Neural progenitor cell (in vitro differentiated cells): Measurements from ENCODE around the gene MRPL32. TPM values are rescaled to one million over a fixed set of nuclear protein-coding genes. Genes with fewer than 3 reads are reported as not detected.

ENCODE experiments used
- DNase-seq: peaks from one replicate; pipeline ENCODE4 v3.0.0-alpha.2; 2016; ENCODE audit warnings: low spot score
- H2AFZ ChIP-seq: fragments of 200-600 bp; sonication (generic); replicated peaks from 2 replicates; pipeline ENCODE4 v1.6.1; 2016; ENCODE audit warnings: antibody characterized with exemption
- H3F3A ChIP-seq: fragments of 200-600 bp; sonication (generic); 2 replicates; pipeline ENCODE4 v1.6.1; 2016; ENCODE audit warnings: antibody characterized with exemption, low read depth
- H3K27ac ChIP-seq: fragments of 200-600 bp; sonication (generic); 2 replicates; pipeline ENCODE4 v1.5.1; 2016; ENCODE audit warnings: mild to moderate bottlenecking
- H3K27me3 ChIP-seq: fragments of 200-600 bp; sonication (generic); 2 replicates; pipeline ENCODE4 v1.6.1; 2016; ENCODE audit warnings: mild to moderate bottlenecking, moderate library complexity
- H3K36me3 ChIP-seq: fragments of 200-600 bp; sonication (generic); 2 replicates; pipeline ENCODE4 v1.5.1; 2016
- H3K4me1 ChIP-seq: fragments of 200-600 bp; sonication (generic); 2 replicates; pipeline ENCODE4 v1.6.1; 2016; ENCODE audit warnings: mixed run types
- H3K4me2 ChIP-seq: fragments of 200-600 bp; sonication (generic); 2 replicates; pipeline ENCODE4 v1.6.1; 2016
- H3K4me3 ChIP-seq: fragments of 200-600 bp; sonication (generic); 2 replicates; pipeline ENCODE4 v1.5.1; 2016
- H3K79me2 ChIP-seq: fragments of 200-600 bp; sonication (generic); 2 replicates; pipeline ENCODE4 v1.6.1; 2016; ENCODE audit warnings: low read depth
- H3K9ac ChIP-seq: fragments of 200-600 bp; sonication (generic); 2 replicates; pipeline ENCODE4 v1.6.1; 2016
- H3K9me3 ChIP-seq: fragments of 200-600 bp; sonication (generic); 2 replicates; pipeline ENCODE4 v1.5.1; 2016; ENCODE audit warnings: low read depth
- H4K20me1 ChIP-seq: fragments of 200-600 bp; sonication (generic); 2 replicates; pipeline ENCODE4 v1.6.1; 2016; ENCODE audit warnings: low read depth
- H3K27ac Mint-ChIP-seq: 3 replicates; pipeline ENCODE4 v1.8.0; 2021; ENCODE audit warnings: mixed read lengths
- H3K27me3 Mint-ChIP-seq: 2 replicates; pipeline ENCODE4 v1.8.0; 2022; ENCODE audit warnings: low read depth, mild to moderate bottlenecking, inconsistent platforms, moderate library complexity, mixed read lengths; ENCODE audit not compliant: insufficient read depth
- H3K36me3 Mint-ChIP-seq: 3 replicates; pipeline ENCODE4 v1.8.0; 2021; ENCODE audit warnings: mixed read lengths
- H3K4me1 Mint-ChIP-seq: 3 replicates; pipeline ENCODE4 v1.8.0; 2021; ENCODE audit warnings: mixed read lengths
- H3K4me3 Mint-ChIP-seq: 3 replicates; pipeline ENCODE4 v1.8.0; 2021; ENCODE audit warnings: mild to moderate bottlenecking, moderate library complexity, mixed read lengths
- H3K9me3 Mint-ChIP-seq: 3 replicates; pipeline ENCODE4 v1.8.0; 2020; ENCODE audit warnings: mixed read lengths
- CTCF ChIP-seq: fragments of 200-600 bp; sonication (generic); IDR thresholded peaks from 2 replicates; pipeline ENCODE4 v1.5.1; 2017; ENCODE audit warnings: antibody characterized with exemption, mild to moderate bottlenecking
- EZH2 ChIP-seq: fragments of 200-600 bp; sonication (generic); IDR thresholded peaks from 2 replicates; pipeline ENCODE4 v1.6.1; 2017; ENCODE audit warnings: antibody characterized with exemption, mild to moderate bottlenecking, moderate library complexity
- EZH2phosphoT487 ChIP-seq: fragments of 200-600 bp; sonication (generic); IDR thresholded peaks from 2 replicates; pipeline ENCODE4 v1.6.1; 2017; ENCODE audit warnings: antibody characterized with exemption
- total RNA-seq: library from RNA; depleted of rRNA; stranded (reverse); fragments of >200 nt; gene quantifications from 2 replicates; pipeline ENCODE4 v1.2.3, GENCODE V29; 2015; ENCODE audit warnings: low replicate concordance

The MRPL32 gene
- total RNA-seq, 1 donor from 2014 or later = 133 TPM

GRCh38 chr7:42950417-42950816 lies 18.2 kb downstream of the MRPL32 start:
- Histone ChIP-seq H3K27ac (no peak overlapping the region), H3K27me3 (no peaks in the 10 kb centered on the region), H3K4me3 (no peak overlapping the region), H3K9ac (no peak overlapping the region), H3K36me3 (no peaks in the 10 kb centered on the region), H3F3A (no peaks in the 10 kb centered on the region), H3K9me3 (peaks cover under 1% of the 10 kb centered on the region), H3K79me2 (no peaks in the 10 kb centered on the region), H3K4me1 (no peaks in the 10 kb centered on the region), H4K20me1 (no peaks in the 10 kb centered on the region), H2AFZ (no peak overlapping the region), H3K4me2 (no peak overlapping the region)
- no peak overlapping the region for H3K27ac Mint-ChIP-seq
- H3K4me1 Mint-ChIP-seq = no peaks in the 10 kb centered on the region
- peaks cover 2% of the 10 kb centered on the region for H3K9me3 Mint-ChIP-seq
- DNase-seq = no peak
- TF ChIP-seq EZH2 (no peak), CTCF (no peak), EZH2phosphoT487 (no peak)
- no peaks in the 10 kb centered on the region for H3K27me3 Mint-ChIP-seq
- no peaks in the 10 kb centered on the region for H3K36me3 Mint-ChIP-seq
- H3K4me3 Mint-ChIP-seq = no peak overlapping the region

GRCh38 chr7:42952328-42952727 lies 20.2 kb downstream of the MRPL32 start:
- no peak overlapping the region for H3K27ac ChIP-seq
- H3K27me3 ChIP-seq = no peaks in the 10 kb centered on the region
- Mint-ChIP-seq H3K4me1 (no peaks in the 10 kb centered on the region), H3K27ac (no peak overlapping the region), H3K4me3 (no peak overlapping the region), H3K27me3 (no peaks in the 10 kb centered on the region), H3K36me3 (no peaks in the 10 kb centered on the region), H3K9me3 (peaks cover 9% of the 10 kb centered on the region)
- H3F3A ChIP-seq = no peaks in the 10 kb centered on the region
- H3K79me2 ChIP-seq = no peaks in the 10 kb centered on the region
- H2AFZ ChIP-seq = no peak overlapping the region
- H3K9me3 ChIP-seq = peaks cover 16% of the 10 kb centered on the region
- H3K4me3 ChIP-seq = no peak overlapping the region
- no peak for TF ChIP-seq EZH2
- no peak overlapping the region for H3K4me2 ChIP-seq
- no peak overlapping the region for H3K9ac ChIP-seq
- no peaks in the 10 kb centered on the region for H3K4me1 ChIP-seq
- DNase-seq = no peak
- H3K36me3 ChIP-seq = peaks cover 8% of the 10 kb centered on the region
- no peaks in the 10 kb centered on the region for H4K20me1 ChIP-seq

DNA sequence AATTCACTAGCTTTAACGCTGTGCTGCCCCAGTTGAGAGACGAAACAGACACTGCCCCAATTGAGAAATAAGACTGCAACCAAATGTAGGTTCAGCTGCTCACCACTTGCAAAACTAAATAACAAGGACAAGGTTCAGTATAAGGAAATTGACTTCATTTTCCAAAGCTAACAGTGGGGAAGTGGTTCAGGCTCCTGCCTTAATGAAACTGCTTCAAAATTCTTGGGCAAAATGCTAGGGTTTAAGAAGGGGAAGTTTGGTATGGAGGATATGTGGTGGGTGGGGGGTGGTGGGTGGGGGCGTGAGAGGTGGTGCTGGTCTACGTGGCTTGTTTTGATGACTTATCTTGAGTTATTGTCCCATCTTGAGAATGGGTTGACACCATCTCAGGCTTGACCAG lies 21.8 kb downstream of the MRPL32 start:
- Mint-ChIP-seq H3K4me1 (no peaks in the 10 kb centered on the region), H3K36me3 (no peaks in the 10 kb centered on the region), H3K9me3 (peaks cover 11% of the 10 kb centered on the region), H3K4me3 (no peak overlapping the region), H3K27ac (no peak overlapping the region), H3K27me3 (peaks cover 2% of the 10 kb centered on the region)
- Histone ChIP-seq H3K79me2 (no peaks in the 10 kb centered on the region), H3K9me3 (peaks cover 20% of the 10 kb centered on the region), H3K4me2 (no peak overlapping the region), H3K4me3 (no peak overlapping the region), H4K20me1 (no peaks in the 10 kb centered on the region), H3K27ac (no peak overlapping the region), H2AFZ (no peak overlapping the region), H3K27me3 (no peaks in the 10 kb centered on the region), H3K36me3 (peaks cover 8% of the 10 kb centered on the region), H3K9ac (no peak overlapping the region), H3F3A (no peaks in the 10 kb centered on the region), H3K4me1 (no peaks in the 10 kb centered on the region)
- no peak for DNase-seq
- no peak for TF ChIP-seq EZH2phosphoT487
- no peak for TF ChIP-seq EZH2

DNA sequence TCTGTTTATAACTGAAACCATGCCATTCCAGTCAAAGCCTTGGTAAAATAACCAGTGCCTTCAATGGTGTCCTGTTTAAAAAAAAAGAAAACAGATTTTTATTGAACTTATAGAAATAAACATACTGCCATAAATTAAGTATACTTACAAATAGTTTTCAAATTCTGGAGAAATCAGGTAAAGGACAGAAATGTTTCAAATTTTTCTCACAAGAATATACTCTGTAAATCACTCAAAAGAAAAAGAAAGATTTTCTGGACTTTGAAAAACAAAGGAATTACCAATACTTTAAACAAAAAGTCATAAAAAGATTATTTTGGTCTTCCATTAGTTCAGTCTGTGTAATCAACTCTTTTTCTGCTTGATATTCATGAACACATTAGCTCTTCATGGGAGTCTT lies 23.9 kb downstream of the MRPL32 start:
- Mint-ChIP-seq H3K4me1 (no peaks in the 10 kb centered on the region), H3K27me3 (peaks cover 4% of the 10 kb centered on the region)

More for the DNA sequence above, 23.9 kb downstream of the MRPL32 start:
- H4K20me1 ChIP-seq = no peaks in the 10 kb centered on the region
- Mint-ChIP-seq H3K36me3 (no peaks in the 10 kb centered on the region), H3K9me3 (peaks cover 27% of the 10 kb centered on the region), H3K27ac (no peak overlapping the region), H3K4me3 (no peak overlapping the region)
- no peak overlapping the region for H3K4me3 ChIP-seq
- H3K79me2 ChIP-seq = no peaks in the 10 kb centered on the region
- no peak overlapping the region for H3K27ac ChIP-seq
- H2AFZ ChIP-seq = no peak overlapping the region
- H3K36me3 ChIP-seq = peaks cover 8% of the 10 kb centered on the region
- H3K27me3 ChIP-seq = no peaks in the 10 kb centered on the region
- TF ChIP-seq EZH2phosphoT487 (no peak), EZH2 (no peak), CTCF (no peak)
- H3K4me1 ChIP-seq = no peaks in the 10 kb centered on the region
- H3F3A ChIP-seq = no peaks in the 10 kb centered on the region
- H3K4me2 ChIP-seq = no peak overlapping the region
- no peak overlapping the region for H3K9ac ChIP-seq
- H3K9me3 ChIP-seq = peaks cover 20% of the 10 kb centered on the region
- DNase-seq = no peak
